K562 treated with DMSO at 1 percent for 12 hours (cell line): ENCODE results near the gene ZMYND10. TPM values are rescaled to one million over a fixed set of nuclear protein-coding genes. Genes with fewer than 3 reads are reported as not detected.

ENCODE experiments used
- total RNA-seq: library from RNA; unstranded; fragments of 300-600 nt; gene quantifications from 2 replicates; pipeline ENCODE4 v1.2.3, GENCODE V29; 2022; ENCODE audit not compliant: insufficient read depth

The ZMYND10 gene
- total RNA-seq: 0.44 and 1.7 TPM in 2 replicates

DNA sequence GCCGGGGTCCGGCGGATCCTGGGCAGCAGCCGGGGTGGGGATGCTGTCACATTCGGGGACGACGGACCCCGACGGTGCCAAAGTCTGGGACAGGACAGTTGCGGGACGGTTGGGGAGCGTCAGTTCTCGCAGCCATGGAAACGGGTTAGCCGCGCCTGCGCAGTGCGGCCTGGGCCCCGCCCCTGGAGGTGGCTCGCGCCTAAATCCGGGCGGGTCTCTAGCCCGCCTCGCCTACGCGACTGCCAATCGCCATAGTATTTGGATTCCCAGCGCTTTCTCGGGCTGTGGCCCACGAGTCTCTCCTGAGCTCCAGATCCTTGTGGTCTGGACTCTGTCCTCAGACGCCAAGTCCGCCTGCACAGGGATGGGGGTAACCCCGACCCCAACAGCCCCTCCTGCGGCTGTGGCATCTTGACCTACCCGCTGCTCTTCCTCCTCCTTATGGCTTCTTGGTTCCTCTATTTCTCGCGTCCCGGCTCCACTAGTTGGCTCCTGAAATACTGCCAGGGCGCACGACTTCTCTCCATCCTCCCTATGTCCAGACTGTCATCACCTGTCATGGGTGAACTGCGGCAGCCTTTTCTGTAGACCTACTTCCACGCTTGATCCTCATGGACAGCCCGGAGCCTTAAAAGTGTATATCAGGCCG, at the start of gene ZMYND10:
Gene ZMYND10 (minus strand): TSS at position 147 of the 649 bp plus-strand sequence. CDS start 153 bp downstream, outside the sequence.

GRCh38 chr3:50358911-50359759, 13.6 kb upstream of the ZMYND10 start, which contains the start of gene TMEM115:
TSS of gene TMEM115 (minus strand) at chr3:50359521. CDS start at chr3:50359063, 458 bp downstream.

GRCh38 chr3:50350527-50351322, 5.2 kb upstream of the ZMYND10 start, which contains the start of the genes CYB561D2 and NPRL2:
TSS of gene CYB561D2 (plus strand) at chr3:50350862. CDS start at chr3:50351434, 572 bp downstream.
TSS of gene NPRL2 (minus strand) at chr3:50350775. CDS start at chr3:50350652, 123 bp downstream.

DNA sequence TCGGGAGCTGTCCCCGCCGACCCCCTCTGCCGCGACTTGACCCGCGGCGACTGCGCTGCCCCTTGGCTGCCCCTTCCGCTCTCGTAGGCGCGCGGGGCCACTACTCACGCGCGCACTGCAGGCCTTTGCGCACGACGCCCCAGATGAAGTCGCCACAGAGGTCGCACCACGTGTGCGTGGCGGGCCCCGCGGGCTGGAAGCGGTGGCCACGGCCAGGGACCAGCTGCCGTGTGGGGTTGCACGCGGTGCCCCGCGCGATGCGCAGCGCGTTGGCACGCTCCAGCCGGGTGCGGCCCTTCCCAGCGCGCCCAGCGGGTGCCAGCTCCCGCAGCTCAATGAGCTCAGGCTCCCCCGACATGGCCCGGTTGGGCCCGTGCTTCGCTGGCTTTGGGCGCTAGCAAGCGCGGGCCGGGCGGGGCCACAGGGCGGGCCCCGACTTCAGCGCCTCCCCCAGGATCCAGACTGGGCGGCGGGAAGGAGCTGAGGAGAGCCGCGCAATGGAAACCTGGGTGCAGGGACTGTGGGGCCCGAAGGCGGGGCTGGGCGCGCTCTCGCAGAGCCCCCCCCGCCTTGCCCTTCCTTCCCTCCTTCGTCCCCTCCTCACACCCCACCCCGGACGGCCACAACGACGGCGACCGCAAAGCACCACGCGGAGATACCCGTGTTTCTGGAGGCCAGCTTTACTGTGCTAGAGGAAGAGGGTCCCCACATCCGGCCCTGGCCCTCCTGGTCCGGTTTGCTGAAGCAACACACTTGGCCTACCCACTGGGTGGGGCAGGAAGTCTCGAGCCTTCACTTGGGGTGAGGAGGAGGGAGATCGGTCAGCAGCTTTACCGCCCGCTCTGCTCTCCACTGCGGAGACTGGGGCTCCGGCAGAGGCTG, 4.8 kb downstream of the ZMYND10 start, which contains the start of gene RASSF1:
Gene RASSF1 (minus strand): TSS at position 389 of the 882 bp plus-strand sequence. CDS start 31 bp downstream, at position 358.

DNA sequence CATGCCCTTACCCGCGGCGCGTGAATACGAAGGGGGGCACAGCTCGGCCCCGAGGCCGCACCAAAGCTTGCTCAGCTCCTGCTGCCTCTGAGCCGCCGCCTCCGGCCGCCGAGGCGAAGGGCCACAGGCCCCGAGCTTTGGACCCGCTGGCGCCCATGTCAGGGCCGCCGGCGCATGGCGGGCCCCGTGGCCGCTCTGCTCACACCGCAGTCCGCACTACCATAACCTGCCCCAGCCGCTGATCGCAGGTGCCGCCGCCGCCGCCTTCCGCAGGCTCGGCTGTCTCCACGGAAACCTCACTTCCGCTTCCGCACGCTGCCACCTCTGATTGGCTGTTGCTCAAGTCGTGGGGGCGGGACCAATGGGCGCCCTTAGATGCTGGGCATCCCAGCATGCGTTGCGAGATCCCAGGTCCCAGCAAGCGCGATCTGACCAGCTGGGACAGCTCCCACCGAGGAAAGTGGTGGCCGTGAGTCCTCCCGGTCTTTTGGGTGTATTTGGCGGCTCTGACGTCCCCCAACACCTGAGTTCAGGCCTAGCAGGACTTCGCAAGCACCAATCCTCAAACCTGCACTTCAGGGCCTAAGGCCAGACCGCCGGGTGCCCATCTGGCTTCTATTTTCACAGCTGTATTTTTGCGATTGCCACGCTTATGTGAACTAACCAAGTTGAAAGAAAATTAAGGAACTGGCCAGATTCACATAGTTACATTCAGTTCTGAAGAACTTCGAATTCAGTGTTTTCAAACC, 17.4 kb downstream of the ZMYND10 start, which contains the start of gene TUSC2:
Gene TUSC2 (minus strand): TSS at position 281 of the 749 bp plus-strand sequence. CDS start 124 bp downstream, at position 157.

DNA sequence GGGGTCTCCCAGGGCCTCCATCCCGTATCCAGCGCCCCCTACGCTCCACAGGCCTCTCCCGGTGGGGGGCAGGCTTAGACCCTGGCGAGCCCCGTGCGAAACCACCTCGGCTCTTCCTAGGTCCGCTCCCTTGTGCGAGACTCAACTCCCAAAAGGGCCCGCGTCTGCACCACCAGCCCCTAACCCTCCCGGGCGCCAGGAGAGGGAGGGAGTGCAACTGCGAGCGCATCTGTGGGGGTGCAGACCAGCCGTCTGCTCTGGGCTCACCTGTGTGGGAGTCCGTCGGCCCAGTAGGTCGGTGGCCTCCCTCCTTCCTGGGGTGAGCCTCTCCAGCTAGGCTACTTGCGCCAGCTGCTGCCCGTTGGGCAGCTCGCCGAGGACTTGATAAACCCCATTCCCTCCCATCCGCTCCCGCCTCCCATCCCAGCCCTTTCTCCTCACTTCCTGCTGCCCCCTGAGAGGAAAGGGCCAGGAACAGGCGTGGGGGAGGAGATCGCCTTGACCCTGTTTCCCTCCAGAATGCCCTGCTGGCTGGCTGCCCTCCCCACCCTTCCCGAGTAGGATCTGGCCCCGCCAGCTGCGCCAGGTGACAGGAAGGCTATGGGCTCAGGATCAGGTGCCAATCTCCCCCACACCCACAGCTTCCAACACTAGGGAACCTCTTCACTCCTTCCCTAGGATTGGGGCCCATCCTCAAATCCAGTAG, 23.0 kb downstream of the ZMYND10 start, which contains the start of gene HYAL2:
Gene HYAL2 (minus strand): TSS at position 360 of the 706 bp plus-strand sequence. CDS start 2,256 bp downstream, outside the sequence.

GRCh38 chr3:50303013-50303815, 42.3 kb downstream of the ZMYND10 start, which contains the start of gene HYAL1:
TSS of gene HYAL1 (minus strand) at chr3:50303574. CDS start at chr3:50302956, 618 bp downstream.

GRCh38 chr3:50298836-50299637, 46.5 kb downstream of the ZMYND10 start, which contains the start of the genes HYAL3 and NAA80:
TSS of gene HYAL3 (minus strand) at chr3:50299405. CDS start at chr3:50295602, 3,803 bp downstream.
TSS of gene NAA80 (minus strand) at chr3:50299405. CDS start at chr3:50297463, 1,942 bp downstream.

GRCh38 chr3:50292159-50293078, 53.1 kb downstream of the ZMYND10 start, which contains the start of gene IFRD2:
TSS of gene IFRD2 (minus strand) at chr3:50292429. CDS start at chr3:50292274, 155 bp downstream.

Other genes with a start within 250 kb of the ZMYND10 start
- 1.2 and 3.0 TPM in 2 replicates for gene SEMA3F, start 190.4 kb downstream of the ZMYND10 start, total RNA-seq
- gene GNAT1, start 154.1 kb downstream of the ZMYND10 start, total RNA-seq: not detected in 2 replicates
- not detected in 2 replicates for gene SLC38A3, start 140.5 kb downstream of the ZMYND10 start, total RNA-seq
- 81.0 and 102 TPM in 2 replicates for gene GNAI2, start 109.5 kb downstream of the ZMYND10 start, total RNA-seq
- 4.2 and 4.3 TPM in 2 replicates for gene SEMA3B, start 76.6 kb downstream of the ZMYND10 start, total RNA-seq
- gene LSMEM2, start 66.6 kb downstream of the ZMYND10 start, total RNA-seq: not detected in 2 replicates
- gene IFRD2, start 53.3 kb downstream of the ZMYND10 start, total RNA-seq: 24.4 and 25.2 TPM in 2 replicates
- gene HYAL3, start 46.3 kb downstream of the ZMYND10 start, total RNA-seq: 5.7 and 8.2 TPM in 2 replicates
- 11.4 and 12.5 TPM in 2 replicates for gene NAA80, start 46.3 kb downstream of the ZMYND10 start, total RNA-seq
- gene HYAL1, start 42.2 kb downstream of the ZMYND10 start, total RNA-seq: 1.4 and 3.0 TPM in 2 replicates
- gene HYAL2, start 23.0 kb downstream of the ZMYND10 start, total RNA-seq: 13.7 and 15.2 TPM in 2 replicates
- gene TUSC2, start 17.5 kb downstream of the ZMYND10 start, total RNA-seq: 37.5 and 40.3 TPM in 2 replicates
- gene RASSF1, start 4.9 kb downstream of the ZMYND10 start, total RNA-seq: 44.3 and 50.8 TPM in 2 replicates
- 22.0 and 25.3 TPM in 2 replicates for gene NPRL2, start 5.0 kb upstream of the ZMYND10 start, total RNA-seq
- 11.0 and 11.3 TPM in 2 replicates for gene CYB561D2, start 5.1 kb upstream of the ZMYND10 start, total RNA-seq
- gene TMEM115, start 13.8 kb upstream of the ZMYND10 start, total RNA-seq: 30.7 and 35.7 TPM in 2 replicates
- 0.38 TPM in 1 of 2 replicates, not detected in the other for gene CACNA2D2, start 157.9 kb upstream of the ZMYND10 start, total RNA-seq
- 2.4 and 3.0 TPM in 2 replicates for gene C3orf18, start 222.0 kb upstream of the ZMYND10 start, total RNA-seq
- 12.7 and 13.1 TPM in 2 replicates for gene HEMK1, start 223.8 kb upstream of the ZMYND10 start, total RNA-seq